Endodermal cell (in vitro differentiated cells): ENCODE data around the gene KCNQ1. TPM values are rescaled to one million over a fixed set of nuclear protein-coding genes. Genes with fewer than 3 reads are reported as not detected.

Experiments
- DNase-seq: peaks from one replicate; pipeline ENCODE4 v3.0.0-alpha.2; 2017
- H3K27ac ChIP-seq: 2 replicates; pipeline ENCODE4 v1.5.1; 2013; ENCODE audit warnings: mild to moderate bottlenecking, low read depth, low read length, moderate library complexity
- H3K27me3 ChIP-seq: 2 replicates; pipeline ENCODE4 v1.6.1; 2013; ENCODE audit warnings: mild to moderate bottlenecking, low read length, moderate library complexity; ENCODE audit not compliant: insufficient read depth, control insufficient read depth, poor library complexity, severe bottlenecking
- H3K36me3 ChIP-seq: 2 replicates; pipeline ENCODE4 v1.7.0; 2013; ENCODE audit warnings: mild to moderate bottlenecking, low read length, moderate library complexity; ENCODE audit not compliant: control insufficient read depth, insufficient read depth
- H3K4me1 ChIP-seq: one replicate; pipeline ENCODE4 v1.7.0; 2013; ENCODE audit warnings: low read length; ENCODE audit not compliant: control insufficient read depth, insufficient read depth
- H3K4me3 ChIP-seq: 2 replicates; pipeline ENCODE4 v1.5.1; 2013; ENCODE audit warnings: mild to moderate bottlenecking, low read length, moderate library complexity
- H3K9ac ChIP-seq: 2 replicates; pipeline ENCODE4 v1.6.1; 2013; ENCODE audit warnings: mild to moderate bottlenecking, low read length, moderate library complexity; ENCODE audit not compliant: poor library complexity, severe bottlenecking; ENCODE audit errors: extremely low read depth
- H3K9me3 ChIP-seq: 2 replicates; pipeline ENCODE4 v1.6.1; 2013; ENCODE audit warnings: mild to moderate bottlenecking, low read length, moderate library complexity; ENCODE audit not compliant: control insufficient read depth
- H3K27ac Mint-ChIP-seq: 2 replicates; pipeline ENCODE4 v1.8.0; 2020; ENCODE audit warnings: mixed read lengths
- H3K27me3 Mint-ChIP-seq: 2 replicates; pipeline ENCODE4 v1.8.0; 2021; ENCODE audit warnings: mild to moderate bottlenecking, mixed read lengths; ENCODE audit not compliant: insufficient read depth
- H3K36me3 Mint-ChIP-seq: 2 replicates; pipeline ENCODE4 v1.8.0; 2020; ENCODE audit warnings: low read depth, mixed read lengths
- H3K4me1 Mint-ChIP-seq: 2 replicates; pipeline ENCODE4 v1.8.0; 2020; ENCODE audit warnings: mixed read lengths
- H3K4me3 Mint-ChIP-seq: 2 replicates; pipeline ENCODE4 v1.8.0; 2020; ENCODE audit warnings: mild to moderate bottlenecking, moderate library complexity, mixed read lengths
- H3K9me3 Mint-ChIP-seq: 2 replicates; pipeline ENCODE4 v1.8.0; 2020; ENCODE audit warnings: mild to moderate bottlenecking, mixed read lengths
- WGBS, 2 experiments: methylation state at CpG; one replicate each; pipeline versions ENCODE4 v1.1.5 to v1.1.7; 2013; ENCODE audit warnings: missing lambda C conversion rate in 2 of 2, mixed read lengths in 1 of 2; ENCODE audit not compliant: insufficient coverage in 1 of 2, insufficient read length in 1 of 2; 5-methylcytosine and 5-hydroxymethylcytosine counted together
- total RNA-seq, 2 donors: library from RNA; stranded (reverse); fragmentation: NEBNext Ultra II Directional in 1 of 2; extraction: Animal tissue kit (Norgen Biotek cat#: 25700) in 1 of 2; gene quantifications; 2 replicates in 1 of 2; 3 replicates in 1 of 2; pipeline ENCODE4 v1.2.1, GENCODE V29; 2021
- TF ChIP-seq, protein P1 (sequence below): fragments of 200-600 bp; sonication (generic); conservative IDR thresholded peaks from 2 replicates; pipeline ENCODE4 v1.5.0; 2021; ENCODE audit warnings: antibody characterized with exemption, mild to moderate bottlenecking

KCNQ1 gene
- total RNA-seq, 2 donors from 2014 or later = 1.8 to 3.5 TPM

DNA sequence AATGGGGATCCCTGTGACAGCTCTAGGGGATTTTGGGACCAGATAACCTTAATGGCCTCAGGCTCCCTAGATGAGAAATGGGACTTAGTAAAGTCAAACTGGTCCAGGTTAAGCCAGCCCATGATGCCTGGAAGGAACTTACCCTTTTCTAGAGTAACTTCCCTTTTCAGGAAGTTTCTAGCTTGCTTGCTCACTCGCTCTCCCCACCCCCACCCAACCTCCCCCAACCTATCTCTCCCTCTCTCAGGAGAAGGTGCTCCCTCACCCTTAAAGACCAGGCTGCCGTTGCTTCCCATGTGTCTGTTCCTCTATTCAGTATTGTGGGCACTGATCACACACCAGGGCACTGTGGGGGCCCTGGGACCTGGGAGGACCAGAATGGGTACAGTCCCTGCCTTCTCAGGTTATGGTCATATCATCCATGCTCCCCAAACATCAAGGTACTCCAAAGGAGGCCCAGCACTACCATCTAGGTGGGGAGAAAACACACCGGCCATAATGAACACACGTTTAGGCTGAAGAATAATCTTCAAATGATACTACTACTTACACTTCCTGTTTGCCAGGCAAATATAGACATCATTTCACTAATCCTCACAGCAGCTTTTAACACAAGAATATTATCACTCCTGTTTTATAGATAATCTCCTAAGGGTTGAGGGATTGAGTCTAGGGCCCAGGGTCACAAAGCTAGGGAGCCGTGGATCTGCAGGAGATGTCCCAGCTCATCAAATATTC is 236.8 kb downstream of the KCNQ1 start:
- Mint-ChIP-seq H3K27me3 (no peaks in the 10 kb centered on the region), H3K27ac (no peak overlapping the region), H3K9me3 (no peaks in the 10 kb centered on the region), H3K4me3 (no peak overlapping the region), H3K36me3 (no peaks in the 10 kb centered on the region), H3K4me1 (peaks cover 37% of the 10 kb centered on the region)
- H3K36me3 ChIP-seq = peaks cover 17% of the 10 kb centered on the region
- no peaks in the 10 kb centered on the region for H3K27me3 ChIP-seq
- TF ChIP-seq, protein P1, sequence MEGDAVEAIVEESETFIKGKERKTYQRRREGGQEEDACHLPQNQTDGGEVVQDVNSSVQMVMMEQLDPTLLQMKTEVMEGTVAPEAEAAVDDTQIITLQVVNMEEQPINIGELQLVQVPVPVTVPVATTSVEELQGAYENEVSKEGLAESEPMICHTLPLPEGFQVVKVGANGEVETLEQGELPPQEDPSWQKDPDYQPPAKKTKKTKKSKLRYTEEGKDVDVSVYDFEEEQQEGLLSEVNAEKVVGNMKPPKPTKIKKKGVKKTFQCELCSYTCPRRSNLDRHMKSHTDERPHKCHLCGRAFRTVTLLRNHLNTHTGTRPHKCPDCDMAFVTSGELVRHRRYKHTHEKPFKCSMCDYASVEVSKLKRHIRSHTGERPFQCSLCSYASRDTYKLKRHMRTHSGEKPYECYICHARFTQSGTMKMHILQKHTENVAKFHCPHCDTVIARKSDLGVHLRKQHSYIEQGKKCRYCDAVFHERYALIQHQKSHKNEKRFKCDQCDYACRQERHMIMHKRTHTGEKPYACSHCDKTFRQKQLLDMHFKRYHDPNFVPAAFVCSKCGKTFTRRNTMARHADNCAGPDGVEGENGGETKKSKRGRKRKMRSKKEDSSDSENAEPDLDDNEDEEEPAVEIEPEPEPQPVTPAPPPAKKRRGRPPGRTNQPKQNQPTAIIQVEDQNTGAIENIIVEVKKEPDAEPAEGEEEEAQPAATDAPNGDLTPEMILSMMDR = no peak
- H3K4me1 ChIP-seq = peaks cover 11% of the 10 kb centered on the region
- H3K4me3 ChIP-seq = no peak overlapping the region
- DNase-seq = peak; percentile 22
- H3K27ac ChIP-seq = no peak overlapping the region
- 92% methylated on average over 2 to 5 of the region's 5 CpGs for WGBS, 2 experiments
- H3K9ac ChIP-seq = no peak overlapping the region
- no peaks in the 10 kb centered on the region for H3K9me3 ChIP-seq

DNA sequence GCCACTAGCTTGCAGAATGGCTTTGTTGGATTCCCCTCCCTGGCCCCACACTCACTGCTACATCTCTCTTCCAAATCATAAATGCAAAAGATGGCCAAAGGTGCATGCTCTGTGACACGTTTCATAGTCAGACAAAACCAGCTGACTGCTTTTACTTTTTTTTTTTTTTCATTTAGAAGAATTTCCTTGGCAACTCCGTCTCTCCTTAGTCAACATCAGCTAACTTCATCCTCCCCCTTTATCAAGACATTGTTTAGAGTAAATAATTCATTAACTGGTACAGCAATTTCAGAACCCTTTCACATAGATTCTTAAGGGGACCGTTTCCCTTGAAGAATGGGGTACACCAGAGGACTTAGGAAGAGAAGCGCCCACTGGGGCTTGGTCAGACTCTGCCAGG is 239.0 kb downstream of the KCNQ1 start:
- H3K36me3 ChIP-seq = peaks cover 17% of the 10 kb centered on the region
- no peak overlapping the region for H3K4me3 Mint-ChIP-seq
- no peak overlapping the region for H3K4me3 ChIP-seq
- TF ChIP-seq, protein P1 = no peak
- H3K9me3 ChIP-seq = no peaks in the 10 kb centered on the region
- DNase-seq = peak; percentile 22
- peaks cover 45% of the 10 kb centered on the region for H3K4me1 Mint-ChIP-seq
- peaks cover 14% of the 10 kb centered on the region for H3K4me1 ChIP-seq
- H3K27ac ChIP-seq = no peak overlapping the region
- H3K27me3 ChIP-seq = no peaks in the 10 kb centered on the region
- 90 to 96% methylated on average over 3 to 4 of the region's 4 CpGs for WGBS, 2 experiments
- no peaks in the 10 kb centered on the region for H3K27me3 Mint-ChIP-seq
- H3K9ac ChIP-seq = no peak overlapping the region
- no peak overlapping the region for H3K27ac Mint-ChIP-seq
- no peaks in the 10 kb centered on the region for H3K9me3 Mint-ChIP-seq
- no peaks in the 10 kb centered on the region for H3K36me3 Mint-ChIP-seq

DNA sequence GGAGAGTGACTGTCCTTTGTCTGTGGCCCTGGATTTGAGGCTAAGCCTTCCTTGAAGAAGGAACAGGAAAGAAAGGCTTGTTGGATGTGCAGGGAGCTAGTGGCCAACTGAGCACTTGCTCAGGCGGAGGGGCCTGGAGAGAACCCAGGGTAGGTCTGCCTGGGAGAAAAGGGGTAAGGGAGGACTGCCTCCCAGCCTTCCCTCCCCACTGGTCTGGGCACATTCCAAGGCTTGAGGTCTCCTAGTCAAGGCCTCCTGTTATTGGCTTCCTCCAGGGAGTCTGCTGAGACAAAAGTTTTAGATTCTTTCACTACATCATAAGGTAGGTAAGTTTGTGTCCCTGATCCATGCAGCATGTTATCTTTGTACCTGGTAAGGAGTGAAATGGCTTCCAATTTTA is 239.8 kb downstream of the KCNQ1 start:
- H3K36me3 ChIP-seq = peaks cover 17% of the 10 kb centered on the region
- Mint-ChIP-seq H3K4me3 (no peak overlapping the region), H3K9me3 (no peaks in the 10 kb centered on the region), H3K36me3 (no peaks in the 10 kb centered on the region), H3K27ac (no peak overlapping the region), H3K4me1 (peaks cover 53% of the 10 kb centered on the region), H3K27me3 (no peaks in the 10 kb centered on the region)
- no peak overlapping the region for H3K27ac ChIP-seq
- TF ChIP-seq, protein P1 = no peak
- DNase-seq = peak; percentile 44
- no peaks in the 10 kb centered on the region for H3K9me3 ChIP-seq
- no peaks in the 10 kb centered on the region for H3K27me3 ChIP-seq
- WGBS, 2 experiments = 67 to 93% methylated on average over 1 of the region's 1 CpG
- H3K9ac ChIP-seq = no peak overlapping the region
- peaks cover 22% of the 10 kb centered on the region for H3K4me1 ChIP-seq
- no peak overlapping the region for H3K4me3 ChIP-seq
